Smooth muscle cell (in vitro differentiated cells): Measurements from ENCODE around the gene NNAT. TPM values are rescaled to one million over a fixed set of nuclear protein-coding genes. Genes with fewer than 3 reads are reported as not detected.

Experiments
- DNase-seq: peaks from one replicate; lab custom pipeline; 2025; ENCODE audit not compliant: unreplicated experiment; lab: John Stamatoyannopoulos, UW
- H2AFZ ChIP-seq: fragments of 200-600 bp; sonication (generic); 2 replicates; pipeline ENCODE4 v1.6.0; 2016; ENCODE audit warnings: antibody characterized with exemption, low read depth, mild to moderate bottlenecking
- H3F3A ChIP-seq: fragments of 200-600 bp; sonication (generic); 2 replicates; pipeline ENCODE4 v1.6.0; 2017; ENCODE audit warnings: antibody characterized with exemption, low read depth
- H3K27ac ChIP-seq: fragments of 200-600 bp; sonication (generic); 2 replicates; pipeline ENCODE4 v1.5.1; 2016; ENCODE audit warnings: low read depth, mild to moderate bottlenecking
- H3K27me3 ChIP-seq: fragments of 200-600 bp; sonication (generic); 2 replicates; pipeline ENCODE4 v1.6.1; 2016; ENCODE audit warnings: low read depth, mild to moderate bottlenecking
- H3K36me3 ChIP-seq: fragments of 200-600 bp; sonication (generic); 2 replicates; pipeline ENCODE4 v1.5.1; 2016; ENCODE audit warnings: low read depth
- H3K4me1 ChIP-seq: fragments of 200-600 bp; sonication (generic); 2 replicates; pipeline ENCODE4 v1.5.1; 2016; ENCODE audit warnings: low read depth
- H3K4me2 ChIP-seq: fragments of 200-600 bp; sonication (generic); 2 replicates; pipeline ENCODE4 v1.6.0; 2016; ENCODE audit warnings: mild to moderate bottlenecking
- H3K4me3 ChIP-seq: fragments of 200-600 bp; sonication (generic); 2 replicates; pipeline ENCODE4 v1.5.1; 2016; ENCODE audit warnings: mild to moderate bottlenecking
- H3K79me2 ChIP-seq: fragments of 200-600 bp; sonication (generic); 2 replicates; pipeline ENCODE4 v1.6.0; 2016; ENCODE audit warnings: low read depth, mild to moderate bottlenecking
- H3K9ac ChIP-seq: fragments of 200-600 bp; sonication (generic); 2 replicates; pipeline ENCODE4 v1.6.0; 2016; ENCODE audit warnings: low read depth
- H3K9me3 ChIP-seq: fragments of 200-600 bp; sonication (generic); replicated peaks from 2 replicates; pipeline ENCODE4 v1.5.1; 2016; ENCODE audit warnings: low read depth
- H4K20me1 ChIP-seq: fragments of 200-600 bp; sonication (generic); 2 replicates; pipeline ENCODE4 v1.6.0; 2016; ENCODE audit warnings: low read depth
- CTCF ChIP-seq: fragments of 200-600 bp; sonication (generic); IDR thresholded peaks from 2 replicates; pipeline ENCODE4 v1.5.1; 2017; ENCODE audit warnings: borderline replicate concordance, mild to moderate bottlenecking, antibody characterized with exemption; ENCODE audit not compliant: insufficient read depth, poor library complexity, severe bottlenecking
- WGBS: methylation state at CpG from one replicate; pipeline ENCODE4 v1.1.7; 2016; ENCODE audit warnings: low lambda C conversion rate; 5-methylcytosine and 5-hydroxymethylcytosine counted together
- polyA plus RNA-seq: library from polyadenylated mRNA; unstranded; fragments of >200 nt; fragmentation: Nextera tagmentation; extraction: Ambion mirVana; gene quantifications from 2 replicates; pipeline ENCODE4 v1.2.1, GENCODE V29; 2016
- total RNA-seq: library from RNA; depleted of rRNA; stranded (reverse); fragments of >200 nt; gene quantifications from 2 replicates; pipeline ENCODE4 v1.2.3, GENCODE V29; 2014

Gene NNAT
- total and polyA plus RNA-seq, 2 experiments from 2014 or later, result 0.35 TPM; not detected in 1

GRCh38 chr20:37494796-37495195 lies 26.3 kb upstream of the NNAT start:
- DNase-seq, result no peak
- H3K9me3 ChIP-seq, result no peaks in the 10 kb centered on the region
- no peak overlapping the region for H3K9ac ChIP-seq
- peaks cover 38% of the 10 kb centered on the region for H4K20me1 ChIP-seq
- WGBS, result 95% methylated on average over 5 of the region's 5 CpGs
- no peaks in the 10 kb centered on the region for H3F3A ChIP-seq
- no peak overlapping the region for H3K4me3 ChIP-seq
- no peaks in the 10 kb centered on the region for H3K4me1 ChIP-seq
- no peak overlapping the region for H2AFZ ChIP-seq
- no peak overlapping the region for H3K4me2 ChIP-seq
- no peaks in the 10 kb centered on the region for H3K36me3 ChIP-seq
- no peaks in the 10 kb centered on the region for H3K79me2 ChIP-seq
- TF ChIP-seq CTCF, result no peak
- no peaks in the 10 kb centered on the region for H3K27me3 ChIP-seq
- no peak overlapping the region for H3K27ac ChIP-seq

- H3K79me2 ChIP-seq, result no peaks in the 10 kb centered on the region
- no peak overlapping the region for H3K4me3 ChIP-seq
- TF ChIP-seq CTCF, result no peak
- no peaks in the 10 kb centered on the region for H3F3A ChIP-seq
- H3K36me3 ChIP-seq, result no peaks in the 10 kb centered on the region
- WGBS, result 44% methylated on average over 2 of the region's 2 CpGs
- no peak overlapping the region for H3K9ac ChIP-seq
- no peaks in the 10 kb centered on the region for H3K27me3 ChIP-seq
- DNase-seq, result no peak
- peak overlapping the region; percentile 69 for H3K27ac ChIP-seq
- H3K9me3 ChIP-seq, result no peaks in the 10 kb centered on the region
- H3K4me2 ChIP-seq, result peak overlapping the region; percentile 53
- peaks cover 49% of the 10 kb centered on the region for H4K20me1 ChIP-seq
- no peak overlapping the region for H2AFZ ChIP-seq
- no peaks in the 10 kb centered on the region for H3K4me1 ChIP-seq
Observed at GRCh38 chr20:37498066-37498665, 22.9 kb upstream of the NNAT start.

GRCh38 chr20:37500311-37500710 lies 20.7 kb upstream of the NNAT start:
- no peak overlapping the region for H2AFZ ChIP-seq
- TF ChIP-seq CTCF, result no peak
- WGBS, result 97% methylated on average over 7 of the region's 7 CpGs
- DNase-seq, result no peak
- H3K4me1 ChIP-seq, result peaks cover 6% of the 10 kb centered on the region
- no peak overlapping the region for H3K4me3 ChIP-seq
- H3K9ac ChIP-seq, result no peak overlapping the region
- H3K79me2 ChIP-seq, result no peaks in the 10 kb centered on the region
- H3K27me3 ChIP-seq, result no peaks in the 10 kb centered on the region
- no peaks in the 10 kb centered on the region for H3K36me3 ChIP-seq
- no peak overlapping the region for H3K27ac ChIP-seq
- no peak overlapping the region for H3K4me2 ChIP-seq
- H3K9me3 ChIP-seq, result no peaks in the 10 kb centered on the region
- peaks cover 65% of the 10 kb centered on the region for H4K20me1 ChIP-seq
- H3F3A ChIP-seq, result no peaks in the 10 kb centered on the region

- H3K36me3 ChIP-seq, result no peaks in the 10 kb centered on the region
Observed at GRCh38 chr20:37501940-37502339, 19.1 kb upstream of the NNAT start.

More at GRCh38 chr20:37501940-37502339, 19.1 kb upstream of the NNAT start:
- H3K79me2 ChIP-seq, result no peaks in the 10 kb centered on the region
- no peak overlapping the region for H3K9ac ChIP-seq
- H3K27me3 ChIP-seq, result no peaks in the 10 kb centered on the region
- H2AFZ ChIP-seq, result no peak overlapping the region
- no peaks in the 10 kb centered on the region for H3K9me3 ChIP-seq
- H4K20me1 ChIP-seq, result peaks cover 66% of the 10 kb centered on the region
- no peak overlapping the region for H3K4me2 ChIP-seq
- DNase-seq, result no peak
- H3K4me1 ChIP-seq, result peaks cover 9% of the 10 kb centered on the region
- 88% methylated on average over 7 of the region's 7 CpGs for WGBS
- peaks cover 4% of the 10 kb centered on the region for H3F3A ChIP-seq
- H3K27ac ChIP-seq, result no peak overlapping the region
- no peak for TF ChIP-seq CTCF
- no peak overlapping the region for H3K4me3 ChIP-seq
